Tibial nerve (tissue), 4 donors: Measurements from ENCODE around the gene SEMA5B. TPM values are rescaled to one million over a fixed set of nuclear protein-coding genes. Genes with fewer than 3 reads are reported as not detected.

Experiments
- DNase-seq, 2 donors: peaks; one replicate each; pipeline ENCODE4 v3.0.0-alpha.2; 2019; ENCODE audit warnings: low spot score in 2 of 2
- H3K27ac ChIP-seq, 4 donors: fragments of 200-600 bp; sonication (generic) in 3 of 4; one replicate each; pipeline ENCODE4 v1.5.1; 2017 to 2019; ENCODE audit warnings: mild to moderate bottlenecking in 1 of 4
- H3K27me3 ChIP-seq, 2 donors: fragments of 200-600 bp; sonication (generic) in 1 of 2; one replicate each; pipeline versions ENCODE4 v1.5.1 to v1.6.0; 2017 to 2019
- H3K36me3 ChIP-seq, 3 donors: fragments of 200-600 bp; sonication (generic); one replicate each; pipeline ENCODE4 v1.5.1; 2018 to 2019
- H3K4me1 ChIP-seq, 4 donors: fragments of 200-600 bp; sonication (generic) in 3 of 4; one replicate each; pipeline ENCODE4 v1.5.1; 2017 to 2019
- H3K4me3 ChIP-seq, 4 donors: fragments of 200-600 bp; sonication (generic) in 3 of 4; one replicate each; pipeline ENCODE4 v1.5.1; 2017 to 2019; ENCODE audit warnings: mild to moderate bottlenecking in 1 of 4, moderate library complexity in 1 of 4
- H3K9me3 ChIP-seq, 4 donors: fragments of 200-600 bp; sonication (generic) in 3 of 4; one replicate each; pipeline ENCODE4 v1.5.1; 2017 to 2019
- CTCF ChIP-seq, 5 experiments: fragments of 200-600 bp in 3 of 5; fragments of 450-650 bp in 2 of 5; sonication (generic) in 3 of 5; IDR thresholded peaks; one replicate each; pipeline ENCODE4 v1.5.1; 2016 to 2019; ENCODE audit warnings: antibody characterized with exemption in 5 of 5, mild to moderate bottlenecking in 3 of 5, moderate library complexity in 2 of 5
- EP300 ChIP-seq, 2 donors: sonication (generic); formaldehyde crosslinking; IDR thresholded peaks; one replicate each; pipeline ENCODE4 v1.6.1; 2017; ENCODE audit warnings: antibody characterized with exemption in 2 of 2, mild to moderate bottlenecking in 1 of 2
- POLR2A ChIP-seq, 2 donors: fragments of 450-650 bp; IDR thresholded peaks; one replicate each; pipeline ENCODE4 v1.6.1; 2017; ENCODE audit warnings: antibody characterized with exemption in 2 of 2, mild to moderate bottlenecking in 2 of 2, moderate library complexity in 2 of 2
- WGBS, 2 donors: methylation state at CpG; one replicate each; pipeline ENCODE4 v1.1.5; 2018; 5-methylcytosine and 5-hydroxymethylcytosine counted together
- total RNA-seq, 4 donors: library from RNA; depleted of rRNA; stranded (reverse); fragments of >200 nt; gene quantifications; one replicate each; pipeline ENCODE4 v1.1.0, GENCODE V29; 2016

The SEMA5B gene
- total RNA-seq, 4 donors from 2014 or later: 6.7 to 19.7 (median 13.1) TPM

DNA sequence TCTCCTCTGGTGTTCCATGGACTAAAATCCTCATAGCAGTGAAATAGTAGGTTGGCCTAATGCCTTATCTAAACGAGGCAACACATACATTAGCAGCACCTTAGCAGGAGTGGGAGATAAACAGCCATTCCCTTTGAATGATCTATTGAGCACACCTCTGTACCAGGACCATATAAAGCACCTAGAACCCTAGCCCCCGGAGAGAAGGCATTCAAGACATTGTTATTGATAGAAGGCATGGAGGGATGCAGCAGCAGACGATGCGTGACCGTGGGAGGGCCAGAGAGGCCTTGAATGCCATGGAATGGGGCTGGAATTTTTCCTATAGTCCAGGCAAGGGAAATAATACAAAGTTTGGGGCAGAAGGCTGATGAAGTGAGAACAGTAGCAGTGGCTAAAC lies 6.6 kb upstream of the SEMA5B start:
- 75 to 80% methylated on average over 5 of the region's 5 CpGs for WGBS, 2 donors
- TF ChIP-seq CTCF (IDR thresholded peaks at IDR 0.05) (no peak), EP300 (IDR thresholded peaks at IDR 0.05) (no peak), POLR2A (IDR thresholded peaks at IDR 0.05) (no peak)
- no peak overlapping the region for H3K27ac ChIP-seq
- DNase-seq: no peak
- no peak overlapping the region for H3K4me3 ChIP-seq
- H3K9me3 ChIP-seq: no peaks in the 10 kb centered on the region
- H3K4me1 ChIP-seq: peaks cover 0 to under 1% (median 0%) of the 10 kb centered on the region in 4 donors
- H3K27me3 ChIP-seq: peaks cover 0 to 24% of the 10 kb centered on the region in 2 donors
- no peaks in the 10 kb centered on the region for H3K36me3 ChIP-seq

GRCh38 chr3:123032057-123032456 lies 4.5 kb upstream of the SEMA5B start:
- Histone ChIP-seq H3K36me3 (no peaks in the 10 kb centered on the region), H3K4me1 (peaks cover 0 to 18% (median 6%) of the 10 kb centered on the region in 4 donors), H3K4me3 (no peak overlapping the region), H3K27ac (no peak overlapping the region), H3K27me3 (peaks cover 0 to 31% of the 10 kb centered on the region in 2 donors), H3K9me3 (no peaks in the 10 kb centered on the region)
- no peak for TF ChIP-seq EP300 (IDR thresholded peaks at IDR 0.05)
- TF ChIP-seq CTCF (IDR thresholded peaks at IDR 0.05): no peak
- TF ChIP-seq POLR2A (IDR thresholded peaks at IDR 0.05): no peak
- DNase-seq: no peak
- WGBS, 2 donors: 82 to 83% methylated on average over 3 of the region's 3 CpGs

DNA sequence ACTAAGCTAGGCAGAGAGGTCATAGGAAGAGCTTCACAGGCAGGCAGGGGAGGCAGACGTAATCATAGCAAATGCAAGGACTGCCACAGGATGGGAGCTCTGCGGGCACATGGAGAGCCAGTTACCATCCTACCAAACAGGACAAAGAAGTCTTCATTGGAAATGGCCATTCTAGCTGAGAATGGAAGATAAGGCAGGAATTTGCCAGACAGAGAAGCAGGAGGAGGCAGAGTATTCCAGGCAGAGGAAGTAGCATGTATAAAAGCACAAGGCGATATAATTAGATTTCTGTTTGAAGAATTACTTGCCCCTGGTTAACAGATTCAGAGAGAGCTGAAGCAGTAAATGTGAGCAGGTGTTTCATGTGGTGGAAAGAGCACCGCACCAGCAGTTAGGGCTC lies 3.5 kb upstream of the SEMA5B start:
- 76 to 80% methylated on average over 4 of the region's 4 CpGs for WGBS, 2 donors
- no peak overlapping the region for H3K27ac ChIP-seq
- no peaks in the 10 kb centered on the region for H3K9me3 ChIP-seq
- peaks cover 0 to 28% (median 16%) of the 10 kb centered on the region in 4 donors for H3K4me1 ChIP-seq
- no peak for TF ChIP-seq POLR2A (IDR thresholded peaks at IDR 0.05)
- TF ChIP-seq CTCF (IDR thresholded peaks at IDR 0.05): no peak
- TF ChIP-seq EP300 (IDR thresholded peaks at IDR 0.05): no peak
- no peaks in the 10 kb centered on the region for H3K36me3 ChIP-seq
- H3K4me3 ChIP-seq: no peak overlapping the region
- no peak for DNase-seq
- peaks cover 0 to 41% of the 10 kb centered on the region in 2 donors for H3K27me3 ChIP-seq

- H3K4me3 ChIP-seq: peak overlapping the region; percentile 40 to 59 (median 52)
- no peaks in the 10 kb centered on the region for H3K36me3 ChIP-seq
- no peaks in the 10 kb centered on the region for H3K9me3 ChIP-seq
- H3K4me1 ChIP-seq: peaks cover 0 to 32% (median 17%) of the 10 kb centered on the region in 4 donors
- H3K27me3 ChIP-seq: peaks cover 0 to 50% of the 10 kb centered on the region in 2 donors
- WGBS, 2 donors: 0 to 1% methylated on average over 19 to 21 of the region's 21 CpGs
- peak overlapping the region in 3 of 4 donors; percentile 7 to 71 (median 34) for H3K27ac ChIP-seq
- TF ChIP-seq POLR2A (IDR thresholded peaks at IDR 0.05) (no peak), CTCF (IDR thresholded peaks at IDR 0.05) (peak; percentile 41 to 69 (median 51)), EP300 (IDR thresholded peaks at IDR 0.05) (peak in 1 of 2 donors; percentile 47)
- DNase-seq: peak; percentile 14 to 41
Measured at GRCh38 chr3:123028233-123028828, 768 bp upstream of the SEMA5B start.

DNA sequence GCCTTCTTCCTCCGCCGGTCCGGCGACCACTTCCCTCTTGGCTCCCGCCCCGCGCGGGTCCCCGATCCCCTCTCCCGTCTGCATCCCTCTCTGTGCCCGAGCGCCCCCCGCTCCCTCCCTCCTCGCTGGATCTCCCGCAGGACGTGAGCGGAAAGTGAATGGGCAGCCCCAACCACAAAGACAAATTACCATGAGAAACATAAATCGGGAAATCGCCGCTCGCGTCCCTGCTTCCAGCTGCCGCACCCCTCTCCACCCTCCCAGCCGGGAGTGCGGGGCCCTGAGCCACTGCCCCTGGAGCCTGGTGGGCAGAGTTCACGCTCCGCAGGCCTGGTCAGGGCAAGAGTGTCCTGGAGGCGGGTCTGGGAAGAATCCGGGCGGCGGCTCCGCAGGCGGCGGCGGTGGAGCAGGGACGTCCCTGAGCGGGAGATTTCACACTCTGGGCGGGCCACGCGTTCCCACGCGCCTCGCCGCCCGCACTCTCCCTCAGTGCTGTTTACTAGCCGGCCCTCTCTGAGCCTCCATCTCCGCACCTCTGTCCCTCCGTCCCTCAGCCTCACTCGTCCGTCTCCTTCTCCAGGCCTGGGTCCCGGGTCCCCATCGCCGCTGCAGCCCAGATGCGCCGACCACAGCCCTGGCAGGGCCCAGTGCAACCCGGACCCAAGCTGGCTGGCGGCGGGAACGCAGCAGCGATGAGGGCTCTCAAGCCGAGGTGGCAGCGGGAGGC lies 835 bp downstream of the SEMA5B start:
- TF ChIP-seq CTCF (IDR thresholded peaks at IDR 0.05): no peak
- no peak for TF ChIP-seq EP300 (IDR thresholded peaks at IDR 0.05)
- no peak for TF ChIP-seq POLR2A (IDR thresholded peaks at IDR 0.05)
- Histone ChIP-seq H3K36me3 (no peaks in the 10 kb centered on the region), H3K4me3 (peak overlapping the region; percentile 40 to 59 (median 52)), H3K9me3 (no peaks in the 10 kb centered on the region), H3K27ac (peak overlapping the region in 2 of 4 donors; percentile 16 to 71), H3K4me1 (peaks cover 0 to 32% (median 17%) of the 10 kb centered on the region in 4 donors), H3K27me3 (peaks cover 0 to 50% of the 10 kb centered on the region in 2 donors)
- no peak for DNase-seq
- 2% methylated on average over 36 to 43 of the region's 62 CpGs for WGBS, 2 donors
